COLO668 (cell line): Measurements from ENCODE around the gene RPS14.
"Not testable (repeated sequence)": the region's sequence is repeated elsewhere in the genome, so short reads cannot be mapped to it uniquely, and the experiment has no call there.

ENCODE experiments used
- DNase-seq: peaks from one replicate; lab custom pipeline; 2025; ENCODE audit not compliant: unreplicated experiment; lab: John Stamatoyannopoulos, UW

RPS14 gene

GRCh38 chr5:150481708-150481965 is 32.1 kb upstream of the RPS14 start:
- no peak for DNase-seq

DNA sequence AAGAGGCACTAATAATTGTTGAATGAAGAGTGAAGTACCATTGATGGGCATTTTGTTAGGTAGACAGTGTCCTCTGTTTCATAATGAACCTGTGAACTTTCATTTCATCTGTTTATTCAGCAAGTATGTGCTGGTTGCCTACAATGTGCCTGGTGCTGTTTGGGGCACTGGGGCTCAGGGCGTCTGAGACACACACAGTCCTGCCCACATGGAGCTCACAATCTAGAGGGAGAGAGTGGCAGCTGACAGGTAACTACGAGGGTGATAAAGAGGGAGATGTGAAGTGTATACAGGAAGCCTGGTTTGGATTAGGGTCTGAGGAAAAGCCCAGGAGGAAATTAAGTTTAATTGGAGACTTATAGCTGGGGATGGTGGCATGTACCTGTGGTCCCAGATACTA is 29.9 kb upstream of the RPS14 start:
- no peak for DNase-seq

- not testable (repeated sequence) for DNase-seq
Measured at GRCh38 chr5:150476568-150476967, 27.0 kb upstream of the RPS14 start.

- no peak for DNase-seq
Measured at GRCh38 chr5:150473673-150474358, 24.3 kb upstream of the RPS14 start.

- DNase-seq = no peak
Measured at GRCh38 chr5:150469718-150470469, 20.4 kb upstream of the RPS14 start.

GRCh38 chr5:150468206-150468605 is 18.7 kb upstream of the RPS14 start:
- no peak for DNase-seq

DNA sequence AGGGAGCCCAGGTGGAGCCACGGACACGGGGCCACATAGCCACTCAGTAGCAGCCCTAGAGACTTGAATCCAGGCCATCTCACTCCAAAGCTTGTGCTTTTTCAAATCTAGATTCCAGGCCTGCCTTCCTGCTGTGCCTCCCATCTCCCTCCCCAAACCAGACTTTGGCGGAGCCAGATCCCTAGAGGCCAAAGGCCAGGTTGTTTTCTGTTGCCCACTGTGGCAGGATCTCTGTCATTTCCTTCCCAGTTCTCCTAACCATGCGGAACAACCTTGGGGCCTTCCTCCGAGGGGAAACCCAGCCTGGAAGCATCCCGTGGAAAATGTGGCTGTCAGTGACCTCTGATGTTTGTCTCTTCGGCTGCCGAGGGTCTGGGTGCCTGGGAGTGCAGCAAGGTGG is 16.4 kb upstream of the RPS14 start:
- DNase-seq = no peak

DNA sequence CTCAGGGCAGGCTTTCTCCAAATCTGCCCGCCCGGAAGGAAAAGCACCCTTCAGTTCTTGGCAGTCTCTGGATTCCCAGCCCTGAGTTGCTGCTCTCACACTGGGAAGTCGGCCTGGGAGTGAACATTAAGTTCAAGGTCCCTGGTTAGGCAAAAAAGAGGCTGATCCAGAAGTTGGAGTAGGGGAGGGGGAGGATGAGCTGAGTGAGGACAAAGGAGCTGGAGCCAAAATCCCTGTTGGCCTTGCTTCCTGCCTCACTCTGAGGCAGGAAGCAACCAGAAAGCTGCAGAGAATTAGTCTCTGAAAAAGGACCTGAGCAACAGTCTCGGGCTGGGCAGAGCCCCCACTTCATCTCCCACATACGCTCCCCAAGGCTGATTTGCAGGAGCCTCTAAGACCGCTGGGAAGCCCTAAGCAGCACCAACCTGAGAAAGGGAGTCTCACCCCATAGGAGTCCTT is 15.0 kb upstream of the RPS14 start:
- DNase-seq = no peak

GRCh38 chr5:150461231-150461630 is 11.7 kb upstream of the RPS14 start:
- DNase-seq = peak; percentile 50

GRCh38 chr5:150460781-150461180 is 11.2 kb upstream of the RPS14 start:
- no peak for DNase-seq

DNA sequence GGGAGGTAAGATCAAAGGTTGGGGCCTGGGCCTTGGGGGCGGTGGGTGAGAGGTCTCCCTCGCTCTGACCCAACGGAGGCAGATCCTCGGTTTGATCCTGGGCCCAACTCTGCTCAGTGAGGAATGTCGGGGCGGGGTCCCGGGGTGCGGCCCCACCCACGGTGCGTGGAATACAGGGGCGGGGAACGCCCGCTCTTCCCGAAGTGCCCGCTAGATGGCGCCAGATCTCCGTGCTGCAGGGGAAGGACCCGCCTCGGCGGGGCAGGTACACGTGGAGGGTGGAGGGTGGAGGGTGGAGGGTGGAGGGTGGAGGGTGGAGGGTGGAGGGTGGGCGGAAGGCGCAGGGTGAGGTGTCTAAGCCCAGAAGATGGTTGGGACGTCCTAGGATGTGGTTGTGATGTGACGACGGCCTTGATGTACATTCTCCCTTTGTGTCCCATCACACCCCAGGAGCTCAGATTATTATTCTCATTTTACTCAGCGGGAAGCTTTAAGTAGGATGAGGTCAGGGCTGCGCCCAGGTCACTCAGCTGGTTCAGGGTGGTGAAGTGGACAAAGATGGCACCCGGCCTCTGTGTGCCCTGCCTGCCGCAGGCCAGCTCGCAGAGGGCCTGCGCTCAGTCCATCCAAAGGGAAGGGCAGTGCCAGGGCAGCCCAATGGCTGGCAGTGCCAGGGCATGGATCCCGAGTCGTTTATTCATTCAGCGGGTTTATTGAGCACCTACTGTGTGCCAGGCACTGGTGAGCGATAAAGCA is 9.4 kb upstream of the RPS14 start:
- DNase-seq = peak; percentile 63

DNA sequence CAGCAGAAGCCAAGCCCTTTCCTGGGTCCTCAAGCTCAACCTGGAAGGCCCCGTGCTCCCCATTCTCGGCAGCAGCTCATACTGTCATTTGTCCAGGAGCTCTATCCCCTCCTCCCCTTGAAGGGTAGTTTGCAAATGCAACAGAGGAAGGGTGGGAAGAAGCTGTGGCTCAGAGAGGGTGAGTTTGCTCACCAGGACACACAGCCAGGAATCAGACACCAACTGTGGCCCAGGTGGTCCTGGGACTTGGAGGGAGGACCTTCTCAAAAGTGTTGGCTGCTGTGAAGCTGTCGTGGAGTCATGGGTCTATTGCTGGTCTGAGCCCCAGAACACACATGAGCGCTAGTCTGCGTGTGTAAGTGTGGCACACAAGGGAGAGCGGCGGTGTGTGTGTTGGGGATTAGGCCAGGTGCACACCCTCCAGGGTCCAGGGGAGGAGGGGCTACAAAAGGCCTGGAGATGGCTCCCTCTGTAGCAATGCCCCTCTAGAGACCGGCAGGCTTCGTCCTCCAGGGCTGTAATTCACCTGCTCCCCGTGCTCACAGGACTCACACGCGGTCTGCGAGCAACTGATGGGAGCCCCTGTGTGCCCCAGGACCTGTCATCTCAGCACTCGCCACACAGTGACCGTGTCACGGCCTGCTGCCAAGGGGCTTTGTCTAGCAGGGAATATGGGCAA is 8.2 kb upstream of the RPS14 start:
- no peak for DNase-seq

GRCh38 chr5:150457121-150457520 is 7.6 kb upstream of the RPS14 start:
- DNase-seq = no peak

DNA sequence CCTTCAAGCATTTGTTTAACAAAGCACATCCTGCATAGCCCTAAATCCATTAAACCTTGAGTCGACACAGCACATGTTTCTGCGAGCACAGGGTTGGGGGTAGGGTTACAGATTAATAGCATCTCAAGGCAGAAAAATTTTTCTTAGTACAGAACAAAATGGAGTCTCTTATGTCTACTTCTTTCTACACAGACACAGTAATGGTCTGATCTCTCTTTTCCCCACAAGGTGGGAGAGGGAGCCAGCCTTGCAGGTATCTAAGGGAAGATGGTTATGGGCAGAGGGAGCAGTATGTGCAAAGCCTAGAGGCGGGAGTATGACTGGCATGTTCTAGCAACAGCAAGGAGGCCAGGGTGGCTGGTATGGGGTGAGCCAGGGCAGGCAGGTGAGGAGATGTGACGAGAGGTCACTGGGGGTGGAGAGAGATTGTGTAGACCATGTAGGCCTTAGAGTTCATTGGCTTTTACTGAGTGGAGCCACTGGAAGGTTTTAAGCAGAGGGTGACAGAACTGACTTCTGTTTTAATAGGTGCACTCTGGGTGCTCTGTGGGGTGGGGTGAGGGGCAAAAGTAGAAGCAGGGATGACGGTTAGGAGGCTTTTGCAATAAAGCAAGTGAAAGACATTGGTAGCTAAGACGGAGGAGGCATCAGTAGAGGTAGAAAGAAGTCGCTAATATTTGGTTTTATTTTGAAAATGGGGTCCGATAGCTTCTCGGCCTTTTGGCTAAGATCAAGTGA is 5.1 kb upstream of the RPS14 start:
- no peak for DNase-seq

DNA sequence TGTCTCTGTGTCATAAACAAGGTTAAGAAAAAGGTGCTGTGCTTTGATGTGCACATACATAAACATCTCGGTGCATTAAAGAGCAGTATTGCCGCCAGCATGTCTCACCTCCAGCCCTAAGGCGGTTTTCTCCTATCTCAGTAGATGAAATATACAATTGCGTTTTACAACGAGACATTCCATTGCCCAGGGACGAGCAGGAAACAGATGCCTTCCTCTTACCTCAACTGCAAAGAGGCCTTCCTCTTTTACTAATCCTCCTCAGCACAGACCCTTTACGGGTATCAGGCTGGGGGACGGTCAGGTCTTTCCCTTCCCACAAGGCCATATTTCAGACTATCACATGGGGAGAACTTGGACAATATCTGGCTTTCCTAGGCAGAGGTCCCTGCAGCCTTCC is 4.5 kb upstream of the RPS14 start:
- DNase-seq = not testable (repeated sequence)

GRCh38 chr5:150452914-150453313 is 3.4 kb upstream of the RPS14 start:
- no peak for DNase-seq

DNA sequence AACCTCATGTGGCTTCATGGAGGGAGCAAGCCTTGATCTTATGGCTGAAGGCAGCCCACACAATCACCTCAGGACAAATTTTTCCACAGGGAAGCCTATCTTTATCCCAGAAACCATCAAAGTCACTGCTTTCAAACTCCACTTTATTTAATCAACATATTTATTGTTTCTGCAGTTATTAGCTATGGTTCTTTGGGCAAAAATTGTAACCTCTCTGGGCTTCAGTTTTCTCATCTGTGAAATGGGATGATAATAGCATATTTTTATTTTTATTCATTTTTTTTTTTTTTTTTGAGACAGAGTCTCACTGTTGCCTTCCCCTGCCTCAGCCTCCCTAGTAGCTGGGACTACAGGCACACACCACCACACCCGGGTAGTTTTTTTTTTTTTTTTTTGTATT is 2.1 kb upstream of the RPS14 start:
- DNase-seq = no peak

GRCh38 chr5:150448952-150449516 is 505 bp downstream of the RPS14 start:
- peak; percentile 41 for DNase-seq

- DNase-seq = no peak
Measured at GRCh38 chr5:150448334-150448733, 1.2 kb downstream of the RPS14 start.

DNA sequence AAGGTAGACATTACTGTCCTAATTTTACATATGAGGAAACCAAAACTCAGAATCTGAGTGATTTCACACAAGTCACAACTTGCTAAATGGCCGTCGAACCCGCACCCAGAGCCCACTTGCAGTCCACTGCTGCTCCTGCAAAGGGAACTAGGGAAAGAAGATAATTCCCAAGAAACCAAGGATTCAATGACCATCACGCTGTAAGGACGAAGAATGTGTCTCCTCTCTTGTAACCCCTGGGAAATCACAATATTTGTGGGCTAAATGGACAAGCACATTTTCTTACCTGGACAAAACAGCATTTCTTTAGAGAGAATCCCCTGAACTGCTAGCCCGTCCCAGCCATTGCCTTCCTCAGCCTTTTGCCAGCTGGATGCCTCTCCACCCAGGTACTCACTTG is 2.4 kb downstream of the RPS14 start:
- DNase-seq = no peak

DNA sequence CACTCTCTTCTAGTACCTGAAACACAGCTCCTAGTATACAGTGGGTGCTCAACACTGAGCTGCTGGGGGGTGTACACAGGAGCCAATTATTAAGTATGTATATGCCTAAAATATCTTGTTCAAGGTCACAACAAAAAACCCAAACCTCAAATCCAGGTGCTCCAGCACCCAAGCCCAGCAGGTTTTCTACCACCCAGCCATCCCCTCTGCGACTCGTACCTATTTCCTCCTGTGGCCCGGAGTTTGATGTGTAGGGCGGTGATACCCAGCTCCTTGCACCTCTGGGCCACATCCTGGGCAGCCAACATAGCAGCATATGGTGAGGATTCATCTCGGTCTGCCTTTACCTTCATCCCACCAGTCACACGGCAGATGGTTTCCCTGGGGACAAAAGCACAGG is 3.0 kb downstream of the RPS14 start:
- no peak for DNase-seq
